ENCODE results near the gene ARID2.

GRCh38 chr12:45853550-45853949 lies 124.0 kb downstream of the ARID2 start:
- TF ChIP-seq EZH2 (IDR thresholded peaks at IDR 0.05; ENCODE audit: borderline replicate concordance, control insufficient read depth, low read depth, low read length) (no peak), EGR1 (IDR thresholded peaks at IDR 0.05; ENCODE audit: borderline replicate concordance in 1 of 2, low read depth in 2 of 2, low read length in 2 of 2) (no peak), SP1 (IDR thresholded peaks at IDR 0.05; ENCODE audit: low read depth, low read length) (no peak), ATF3 (IDR thresholded peaks at IDR 0.05; ENCODE audit: borderline replicate concordance, extremely low read depth, low read depth, low read length) (no peak)
